ENCODE data around the gene ZNF236. TPM values are rescaled to one million over a fixed set of nuclear protein-coding genes. Genes with fewer than 3 reads are reported as not detected.

Gene ZNF236
- total RNA-seq, 1 experiment from 2014 or later = 14.9 TPM

GRCh38 chr18:76823161-76823538 is 793 bp downstream of the ZNF236 start:
- no peaks in the 10 kb centered on the region for H3K4me1 ChIP-seq
- no peak for DNase-seq
- POLR2A ChIA-PET = no interaction called here
- no peaks in the 10 kb centered on the region for H3K9me3 ChIP-seq
- BruUV-seq (replicated peaks) = no TSS peak
- Mint-ChIP-seq H3K36me3 (ENCODE audit: insufficient read depth, unreplicated experiment) (peaks cover 6% of the 10 kb centered on the region), H3K4me3 (ENCODE audit: unreplicated experiment) (peak overlapping the region; percentile 59), H3K27ac (ENCODE audit: unreplicated experiment) (no peak overlapping the region), H3K4me1 (ENCODE audit: low read depth, unreplicated experiment) (no peaks in the 10 kb centered on the region), H3K27me3 (ENCODE audit: insufficient read depth, unreplicated experiment) (no peaks in the 10 kb centered on the region), H3K9me3 (ENCODE audit: unreplicated experiment) (no peaks in the 10 kb centered on the region)
- H3K36me3 ChIP-seq (ENCODE audit: control insufficient read depth, insufficient read depth, low read length) = no peaks in the 10 kb centered on the region
- CTCF ChIA-PET = no interaction called here
- peak overlapping the region; percentile 72 for H3K4me3 ChIP-seq (ENCODE audit: low read depth, low read length)
- H3K27me3 ChIP-seq (replicated peaks; ENCODE audit: control insufficient read depth, insufficient read depth, low read length) = no peaks in the 10 kb centered on the region
- no peak for TF ChIP-seq CTCF (IDR thresholded peaks at IDR 0.05; ENCODE audit: insufficient read depth in 1 of 2, low read depth in 1 of 2, low read length in 1 of 2, severe bottlenecking in 1 of 2, unreplicated experiment in 1 of 2)
- intact Hi-C loops (cut with micrococcal nuclease; ENCODE audit: unreplicated experiment) = loop anchor here (5.0 kb wide), 1 partner anchor 234 kb away; no protein-coding TSS in a partner anchor

GRCh38 chr18:76823587-76824011 is 1.2 kb downstream of the ZNF236 start:
- Histone ChIP-seq H3K27me3 (replicated peaks; ENCODE audit: control insufficient read depth, insufficient read depth, low read length) (no peaks in the 10 kb centered on the region), H3K4me3 (ENCODE audit: low read depth, low read length) (peak overlapping the region; percentile 72), H3K36me3 (ENCODE audit: control insufficient read depth, insufficient read depth, low read length) (no peaks in the 10 kb centered on the region), H3K4me1 (no peaks in the 10 kb centered on the region), H3K9me3 (no peaks in the 10 kb centered on the region)
- CTCF ChIA-PET = no interaction called here
- DNase-seq = no peak
- Mint-ChIP-seq H3K9me3 (ENCODE audit: unreplicated experiment) (no peaks in the 10 kb centered on the region), H3K36me3 (ENCODE audit: insufficient read depth, unreplicated experiment) (peaks cover 6% of the 10 kb centered on the region), H3K4me3 (ENCODE audit: unreplicated experiment) (peak overlapping the region; percentile 59), H3K4me1 (ENCODE audit: low read depth, unreplicated experiment) (no peaks in the 10 kb centered on the region), H3K27me3 (ENCODE audit: insufficient read depth, unreplicated experiment) (no peaks in the 10 kb centered on the region), H3K27ac (ENCODE audit: unreplicated experiment) (no peak overlapping the region)
- no peak for TF ChIP-seq CTCF (IDR thresholded peaks at IDR 0.05; ENCODE audit: insufficient read depth in 1 of 2, low read depth in 1 of 2, low read length in 1 of 2, severe bottlenecking in 1 of 2, unreplicated experiment in 1 of 2)
- intact Hi-C loops (cut with micrococcal nuclease; ENCODE audit: unreplicated experiment) = loop anchor here (5.0 kb wide), 1 partner anchor 234 kb away; no protein-coding TSS in a partner anchor
- POLR2A ChIA-PET = no interaction called here
- BruUV-seq (replicated peaks) = no TSS peak

GRCh38 chr18:76824145-76824676 is 1.9 kb downstream of the ZNF236 start:
- BruUV-seq (replicated peaks) = TSS peak; percentile 41
- Histone ChIP-seq H3K9me3 (no peaks in the 10 kb centered on the region), H3K4me1 (no peaks in the 10 kb centered on the region), H3K36me3 (ENCODE audit: control insufficient read depth, insufficient read depth, low read length) (no peaks in the 10 kb centered on the region), H3K4me3 (ENCODE audit: low read depth, low read length) (no peak overlapping the region), H3K27me3 (replicated peaks; ENCODE audit: control insufficient read depth, insufficient read depth, low read length) (no peaks in the 10 kb centered on the region)
- Mint-ChIP-seq H3K27me3 (ENCODE audit: insufficient read depth, unreplicated experiment) (no peaks in the 10 kb centered on the region), H3K9me3 (ENCODE audit: unreplicated experiment) (no peaks in the 10 kb centered on the region), H3K27ac (ENCODE audit: unreplicated experiment) (no peak overlapping the region), H3K4me1 (ENCODE audit: low read depth, unreplicated experiment) (no peaks in the 10 kb centered on the region), H3K4me3 (ENCODE audit: unreplicated experiment) (no peak overlapping the region), H3K36me3 (ENCODE audit: insufficient read depth, unreplicated experiment) (peaks cover 6% of the 10 kb centered on the region)
- ChIA-PET POLR2A (no interaction called here), CTCF (no interaction called here)
- TF ChIP-seq CTCF (IDR thresholded peaks at IDR 0.05; ENCODE audit: insufficient read depth in 1 of 2, low read depth in 1 of 2, low read length in 1 of 2, severe bottlenecking in 1 of 2, unreplicated experiment in 1 of 2) = no peak
- DNase-seq = no peak
- intact Hi-C loops (cut with micrococcal nuclease; ENCODE audit: unreplicated experiment) = loop anchor here (5.0 kb wide), 1 partner anchor 233 kb away; no protein-coding TSS in a partner anchor
